GM12873 (cell line): ENCODE data around the gene CCNF.

ENCODE experiments used
- TF ChIP-seq, protein P1 (sequence below): IDR thresholded peaks from 2 replicates; pipeline ENCODE4 v1.5.1; 2012; ENCODE audit warnings: low read depth, mild to moderate bottlenecking, moderate library complexity, low read length, control low read depth; ENCODE audit not compliant: insufficient read depth; ENCODE audit errors: missing control alignments

The CCNF gene

DNA sequence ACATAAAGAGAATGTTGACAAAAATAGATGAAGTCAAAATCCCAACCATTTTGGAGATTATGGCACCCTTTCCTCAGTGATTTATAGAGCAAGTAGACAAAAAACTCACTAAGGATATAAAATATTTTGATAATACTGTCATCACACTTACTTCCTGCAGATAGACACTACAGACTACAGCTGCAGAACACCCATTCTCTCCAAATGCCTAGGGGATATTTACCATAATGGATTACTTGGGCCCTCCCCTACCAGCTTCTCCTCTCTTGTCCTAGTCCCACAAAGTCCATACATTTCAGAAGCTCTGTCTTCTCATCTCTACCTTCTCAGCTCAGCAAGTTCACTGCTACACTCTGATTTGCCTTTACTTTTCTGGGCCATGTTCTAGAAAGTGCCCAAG lies 37.2 kb upstream of the CCNF start:
- TF ChIP-seq, protein P1, sequence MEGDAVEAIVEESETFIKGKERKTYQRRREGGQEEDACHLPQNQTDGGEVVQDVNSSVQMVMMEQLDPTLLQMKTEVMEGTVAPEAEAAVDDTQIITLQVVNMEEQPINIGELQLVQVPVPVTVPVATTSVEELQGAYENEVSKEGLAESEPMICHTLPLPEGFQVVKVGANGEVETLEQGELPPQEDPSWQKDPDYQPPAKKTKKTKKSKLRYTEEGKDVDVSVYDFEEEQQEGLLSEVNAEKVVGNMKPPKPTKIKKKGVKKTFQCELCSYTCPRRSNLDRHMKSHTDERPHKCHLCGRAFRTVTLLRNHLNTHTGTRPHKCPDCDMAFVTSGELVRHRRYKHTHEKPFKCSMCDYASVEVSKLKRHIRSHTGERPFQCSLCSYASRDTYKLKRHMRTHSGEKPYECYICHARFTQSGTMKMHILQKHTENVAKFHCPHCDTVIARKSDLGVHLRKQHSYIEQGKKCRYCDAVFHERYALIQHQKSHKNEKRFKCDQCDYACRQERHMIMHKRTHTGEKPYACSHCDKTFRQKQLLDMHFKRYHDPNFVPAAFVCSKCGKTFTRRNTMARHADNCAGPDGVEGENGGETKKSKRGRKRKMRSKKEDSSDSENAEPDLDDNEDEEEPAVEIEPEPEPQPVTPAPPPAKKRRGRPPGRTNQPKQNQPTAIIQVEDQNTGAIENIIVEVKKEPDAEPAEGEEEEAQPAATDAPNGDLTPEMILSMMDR: no peak

DNA sequence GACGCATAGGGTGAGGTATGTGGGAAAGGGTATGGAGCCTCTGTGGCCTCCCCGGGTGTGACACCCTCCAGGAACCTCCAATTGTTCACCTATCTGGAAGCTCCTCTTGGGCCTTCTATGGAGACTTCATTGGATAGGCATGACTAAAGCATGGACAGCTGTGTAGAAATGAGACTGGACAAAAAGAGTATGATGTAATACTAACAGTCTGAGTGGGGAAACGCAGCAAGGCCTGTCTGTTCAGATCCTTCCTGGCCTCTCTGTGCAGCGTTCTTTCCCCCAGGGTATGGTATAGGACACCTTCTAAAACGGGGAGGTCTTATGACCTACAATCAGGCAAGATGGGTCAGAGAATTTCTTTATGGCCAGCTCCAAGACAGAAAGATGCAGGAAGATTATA lies 30.7 kb upstream of the CCNF start:
- TF ChIP-seq, protein P1: no peak

DNA sequence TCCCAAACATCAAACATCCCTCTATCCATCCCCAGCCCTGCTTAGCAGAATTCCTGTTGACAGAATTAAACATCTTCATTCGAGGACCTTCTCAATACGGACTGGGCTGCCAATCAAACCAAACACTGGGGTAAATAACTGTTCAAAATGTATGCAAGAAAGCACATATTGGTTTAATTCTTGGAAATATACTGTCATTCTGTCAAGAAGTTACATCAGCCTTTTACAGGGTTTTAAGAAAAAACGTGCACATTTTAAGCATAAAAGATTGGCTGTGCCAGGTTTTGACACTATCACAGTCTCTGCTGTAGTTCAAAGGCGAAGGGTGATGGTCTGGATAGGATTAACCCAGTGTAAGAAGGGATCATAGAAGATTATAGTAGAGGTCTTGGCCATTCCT lies 25.1 kb upstream of the CCNF start:
- TF ChIP-seq, protein P1: no peak

DNA sequence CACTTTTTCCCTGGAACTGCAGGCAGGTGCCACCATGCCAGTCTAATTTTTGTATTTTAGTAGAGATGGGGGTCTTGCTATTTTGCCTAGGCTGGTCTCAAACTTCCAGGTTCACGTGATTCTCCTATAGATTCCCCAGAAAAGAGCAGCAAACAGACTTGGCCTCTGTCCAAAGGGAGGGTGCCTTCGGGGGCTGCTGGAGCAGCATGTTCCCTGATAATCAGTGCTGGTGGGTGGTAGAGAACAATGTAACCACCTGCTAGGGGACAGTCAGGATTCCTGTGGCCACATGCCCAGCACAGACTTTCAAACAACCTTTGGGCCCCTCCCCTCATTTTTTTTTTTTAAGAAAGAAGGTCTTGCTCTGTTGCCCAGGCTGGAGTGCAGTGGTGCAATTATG lies 14.2 kb upstream of the CCNF start:
- TF ChIP-seq, protein P1: no peak

DNA sequence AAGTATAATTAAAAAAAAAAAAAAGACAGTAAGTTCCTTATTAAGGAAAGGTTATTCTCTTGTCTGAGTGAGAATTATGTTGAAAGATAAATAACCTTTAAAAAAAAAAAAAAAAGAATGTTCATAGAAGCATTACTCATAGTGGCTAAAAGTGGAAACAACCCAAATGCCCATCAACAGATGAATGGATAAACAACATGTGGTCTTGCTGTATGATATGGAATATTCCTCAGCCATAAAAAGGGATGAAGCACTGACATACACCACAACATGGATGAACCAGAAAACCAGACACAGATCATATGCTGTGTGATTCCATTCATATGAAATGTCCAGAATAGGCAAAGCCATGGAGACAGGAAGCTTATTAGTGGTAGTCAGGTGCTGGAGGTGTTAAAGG lies 9.2 kb upstream of the CCNF start:
- TF ChIP-seq, protein P1: no peak

DNA sequence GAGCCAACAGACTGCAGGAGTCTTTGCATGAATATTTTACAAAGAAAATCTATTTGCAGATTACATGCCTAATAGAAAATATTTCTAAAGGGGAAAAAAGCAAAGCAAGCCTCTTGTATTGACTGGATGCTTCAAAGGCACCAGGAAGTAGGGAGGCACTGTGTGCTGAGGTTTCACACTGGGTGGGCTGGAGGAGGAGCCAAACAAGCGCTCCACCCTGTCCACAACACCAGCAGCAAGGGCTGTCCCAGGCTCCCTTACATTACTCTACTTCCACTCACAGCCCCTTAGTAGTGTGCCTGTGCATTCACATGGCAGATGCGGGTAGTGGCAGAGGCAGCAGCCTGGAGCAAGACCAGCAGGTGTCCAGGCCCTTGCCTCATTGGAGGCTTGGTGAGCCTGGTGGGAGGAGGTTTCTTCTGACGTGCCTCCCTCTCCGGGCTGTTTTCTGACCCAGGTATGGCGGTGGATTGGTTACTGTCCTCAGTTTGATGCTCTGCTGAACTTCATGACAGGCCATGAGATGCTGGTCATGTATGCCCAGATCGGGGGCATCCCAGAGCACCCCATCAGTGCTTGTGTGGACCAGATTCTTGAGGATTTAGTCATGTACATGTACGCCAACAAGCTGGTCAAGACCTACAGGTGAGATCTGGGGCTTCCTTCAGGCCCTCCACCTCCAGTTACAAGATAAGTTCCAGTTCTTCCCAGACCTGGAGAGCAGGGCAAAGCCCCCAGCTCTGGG lies 7.0 kb upstream of the CCNF start:
- TF ChIP-seq, protein P1: no peak

DNA sequence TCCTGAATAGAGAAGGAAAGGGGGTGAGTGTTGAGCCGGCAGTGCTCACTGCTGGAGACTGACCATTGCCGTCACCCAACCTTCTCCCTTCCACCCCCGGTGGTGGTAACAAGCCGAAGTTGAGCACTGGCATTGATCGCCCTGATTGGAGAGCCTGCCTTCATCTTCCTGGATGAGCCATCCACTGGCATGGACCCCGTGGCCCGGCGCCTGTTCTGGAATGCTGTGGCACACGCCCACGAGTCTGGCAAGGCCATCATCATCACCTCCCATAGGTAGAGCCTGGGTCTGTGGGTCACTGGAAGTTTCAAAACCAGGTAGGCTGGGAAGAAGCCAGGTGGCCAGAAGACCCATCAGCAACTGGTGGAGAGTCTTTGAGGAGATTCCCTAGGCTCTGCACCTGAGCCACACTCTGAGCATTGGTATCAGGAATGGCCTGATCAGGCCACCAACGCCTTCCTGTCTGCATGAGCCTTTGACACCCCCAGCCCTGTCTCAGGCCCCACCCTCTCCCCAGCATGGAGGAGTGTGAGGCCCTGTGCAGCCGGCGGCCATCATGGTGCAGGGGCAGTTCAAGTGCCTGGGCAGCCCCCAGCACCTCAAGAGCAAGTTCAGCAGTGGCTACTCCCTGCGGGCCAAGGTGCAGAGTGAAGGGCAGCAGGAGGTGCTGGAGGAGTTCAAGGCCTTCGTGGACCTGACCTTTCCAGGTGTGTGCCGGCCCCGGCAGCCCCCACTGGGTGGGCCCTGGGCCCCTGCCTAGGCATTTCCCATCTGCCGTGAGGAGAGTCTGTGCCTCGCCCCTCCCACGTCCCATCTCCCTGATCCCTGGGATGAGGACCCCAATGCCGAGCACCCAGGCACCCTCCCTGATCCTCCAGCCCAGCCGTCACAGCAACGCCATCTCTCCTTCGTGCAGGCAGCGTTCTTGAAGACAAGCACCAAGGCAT lies 4.9 kb upstream of the CCNF start:
- TF ChIP-seq, protein P1: no peak
